Measurements from ENCODE around the gene SAT1. TPM values are rescaled to one million over a fixed set of nuclear protein-coding genes. Genes with fewer than 3 reads are reported as not detected.

Gene SAT1
- total RNA-seq, 1 donor: 96.6 TPM

DNA sequence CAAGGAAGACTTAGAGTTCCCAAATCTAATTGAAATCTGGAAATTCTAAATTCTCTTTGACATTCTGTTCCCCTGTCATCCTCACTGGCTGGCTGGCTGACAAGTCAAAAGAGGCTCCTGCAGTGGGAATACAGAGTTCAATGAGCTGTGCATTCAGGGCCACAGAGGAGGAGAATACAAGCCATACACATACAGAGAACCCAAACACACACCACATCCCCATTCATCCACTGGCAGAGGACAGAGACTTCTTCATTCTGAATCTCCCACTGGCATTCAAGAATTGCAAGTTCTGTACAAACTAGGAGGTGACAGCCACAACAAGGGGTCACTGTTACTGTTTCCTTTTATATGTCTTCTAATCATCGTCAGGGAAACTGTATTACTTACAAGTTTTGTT, 49.7 kb downstream of the SAT1 start:
- no peak for DNase-seq (ENCODE audit: insufficient read length, low spot score, missing footprints)
- no peaks in the 10 kb centered on the region for H3K4me1 ChIP-seq (ENCODE audit: insufficient read depth, low read length)
- no peaks in the 10 kb centered on the region for H4K20me1 ChIP-seq (ENCODE audit: insufficient read depth, low read length)
- H3K27ac ChIP-seq (ENCODE audit: low read depth, low read length): no peak overlapping the region
- no peaks in the 10 kb centered on the region for H3K79me2 ChIP-seq (ENCODE audit: insufficient read depth, low read length)
- no peaks in the 10 kb centered on the region for H3K9me3 ChIP-seq (ENCODE audit: low read depth, low read length)
- H3K4me3 ChIP-seq (ENCODE audit: insufficient read depth, low read length): no peak overlapping the region
- no peak overlapping the region for H3K4me2 ChIP-seq (ENCODE audit: insufficient read depth, low read length)
- H2AFZ ChIP-seq (ENCODE audit: low read length): no peak overlapping the region
- H3K36me3 ChIP-seq (ENCODE audit: insufficient read depth, low read length): no peaks in the 10 kb centered on the region
- no peaks in the 10 kb centered on the region for H3K27me3 ChIP-seq (ENCODE audit: insufficient read depth, low read length)
- TF ChIP-seq, protein P1, sequence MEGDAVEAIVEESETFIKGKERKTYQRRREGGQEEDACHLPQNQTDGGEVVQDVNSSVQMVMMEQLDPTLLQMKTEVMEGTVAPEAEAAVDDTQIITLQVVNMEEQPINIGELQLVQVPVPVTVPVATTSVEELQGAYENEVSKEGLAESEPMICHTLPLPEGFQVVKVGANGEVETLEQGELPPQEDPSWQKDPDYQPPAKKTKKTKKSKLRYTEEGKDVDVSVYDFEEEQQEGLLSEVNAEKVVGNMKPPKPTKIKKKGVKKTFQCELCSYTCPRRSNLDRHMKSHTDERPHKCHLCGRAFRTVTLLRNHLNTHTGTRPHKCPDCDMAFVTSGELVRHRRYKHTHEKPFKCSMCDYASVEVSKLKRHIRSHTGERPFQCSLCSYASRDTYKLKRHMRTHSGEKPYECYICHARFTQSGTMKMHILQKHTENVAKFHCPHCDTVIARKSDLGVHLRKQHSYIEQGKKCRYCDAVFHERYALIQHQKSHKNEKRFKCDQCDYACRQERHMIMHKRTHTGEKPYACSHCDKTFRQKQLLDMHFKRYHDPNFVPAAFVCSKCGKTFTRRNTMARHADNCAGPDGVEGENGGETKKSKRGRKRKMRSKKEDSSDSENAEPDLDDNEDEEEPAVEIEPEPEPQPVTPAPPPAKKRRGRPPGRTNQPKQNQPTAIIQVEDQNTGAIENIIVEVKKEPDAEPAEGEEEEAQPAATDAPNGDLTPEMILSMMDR (IDR thresholded peaks at IDR 0.05; ENCODE audit: extremely low read depth, low read depth, low read length): no peak

Small RNAs within 50 kb of the gene (small RNA-seq; reads per million reads assigned to genes)
- not detected for gene RF00019

Other genes with a start within 250 kb of the SAT1 start
- 253 and 284 TPM in 2 replicates for gene PRDX4, start 115.7 kb upstream of the SAT1 start, total RNA-seq
- 53.6 and 71.6 TPM in 2 replicates for gene ACOT9, start 39.9 kb upstream of the SAT1 start, total RNA-seq
- 5.6 and 7.2 TPM in 2 replicates for gene APOO, start 124.8 kb downstream of the SAT1 start, total RNA-seq
- gene CXorf58, start 124.8 kb downstream of the SAT1 start, total RNA-seq: not detected in 2 replicates
- 8.3 and 8.7 TPM in 2 replicates for gene KLHL15, start 244.0 kb downstream of the SAT1 start, total RNA-seq